Renal cortical epithelial cell (primary cell): ENCODE data around the gene SNRNP70. TPM values are rescaled to one million over a fixed set of nuclear protein-coding genes. Genes with fewer than 3 reads are reported as not detected.
A peak's percentile ranks its signal among the peaks of the same experiment; 100 is the strongest.
"Not testable (repeated sequence)": the region's sequence is repeated elsewhere in the genome, so short reads cannot be mapped to it uniquely, and the experiment has no call there.

Source experiments
- DNase-seq: peaks from one replicate; pipeline ENCODE4 v3.0.0-alpha.2; 2011; ENCODE audit warnings: low read depth
- total RNA-seq: library from RNA; depleted of rRNA; stranded (reverse); fragments of >200 nt; gene quantifications from 2 replicates; pipeline ENCODE4 v1.2.3, GENCODE V29; 2014

The SNRNP70 gene
- total RNA-seq, 1 donor from 2014 or later: 138 TPM

DNA sequence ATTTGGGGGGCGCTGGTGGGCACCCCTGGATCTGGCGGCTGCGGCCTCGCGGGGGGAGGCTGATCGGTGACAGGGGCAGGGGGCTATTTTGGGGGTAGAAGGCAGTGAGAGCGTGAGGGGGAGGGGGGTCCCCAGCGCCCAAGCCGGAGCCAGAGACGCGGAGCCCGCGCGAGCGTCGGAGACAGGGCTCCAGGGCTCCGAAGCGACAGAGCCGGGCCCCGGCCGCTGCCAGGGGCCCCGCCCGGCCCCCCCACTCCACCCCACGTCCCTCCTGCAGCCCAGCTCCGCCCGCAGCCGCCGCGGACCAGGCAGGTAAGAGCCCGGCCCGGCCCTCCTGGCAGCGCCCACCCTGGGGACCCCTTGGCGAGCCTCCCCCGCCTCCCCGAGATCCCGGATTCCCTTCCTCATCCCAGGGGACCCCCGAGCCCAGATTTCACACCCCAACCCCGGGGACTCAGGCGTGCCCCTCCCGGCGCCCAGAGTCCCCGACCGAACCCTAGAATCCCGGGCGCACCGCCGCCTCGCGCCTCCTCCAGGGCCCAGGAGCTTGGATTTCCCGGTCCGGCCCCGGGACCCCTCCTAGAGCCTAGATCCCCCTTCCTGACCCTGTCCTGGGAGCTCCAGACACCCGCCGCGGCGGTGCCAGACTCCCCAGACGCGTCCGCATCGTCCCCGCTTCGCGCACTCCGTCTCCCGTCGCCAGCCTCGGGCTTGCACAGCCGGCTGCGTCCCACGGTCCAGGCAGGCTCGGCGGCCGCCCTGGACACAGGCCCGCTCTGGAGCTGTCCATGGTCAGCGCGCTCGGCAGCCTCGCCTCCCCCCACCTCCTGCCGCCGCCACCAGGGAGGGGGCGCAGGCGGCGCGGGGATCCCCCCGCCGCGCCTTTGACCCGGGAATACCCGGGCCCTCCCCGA lies 34.4 kb downstream of the SNRNP70 start, which contains the start of gene PPFIA3:
Gene PPFIA3, plus strand, starts transcription at position 134 of the 914 bp plus-strand sequence. CDS start 8,330 bp downstream, outside the sequence.
- DNase-seq: no peak

DNA sequence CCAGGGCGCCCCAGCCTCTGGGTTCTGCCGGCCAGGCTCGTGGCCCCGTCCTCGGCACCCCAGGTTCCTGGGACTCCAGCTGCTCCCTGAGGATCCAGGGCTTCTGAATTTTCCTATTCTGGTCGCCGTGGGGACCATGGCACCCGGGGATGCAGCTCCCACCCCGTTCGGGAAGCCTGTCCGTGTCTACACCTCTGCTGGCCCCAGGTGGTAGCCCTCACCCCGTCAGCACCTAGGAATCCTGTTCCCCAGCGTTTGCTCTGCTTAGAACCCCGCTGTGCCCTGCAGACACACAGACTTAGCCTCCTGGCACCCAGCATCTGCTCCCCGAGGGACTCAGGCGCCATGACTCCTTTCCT lies 35.1 kb downstream of the SNRNP70 start:
- DNase-seq: no peak

DNA sequence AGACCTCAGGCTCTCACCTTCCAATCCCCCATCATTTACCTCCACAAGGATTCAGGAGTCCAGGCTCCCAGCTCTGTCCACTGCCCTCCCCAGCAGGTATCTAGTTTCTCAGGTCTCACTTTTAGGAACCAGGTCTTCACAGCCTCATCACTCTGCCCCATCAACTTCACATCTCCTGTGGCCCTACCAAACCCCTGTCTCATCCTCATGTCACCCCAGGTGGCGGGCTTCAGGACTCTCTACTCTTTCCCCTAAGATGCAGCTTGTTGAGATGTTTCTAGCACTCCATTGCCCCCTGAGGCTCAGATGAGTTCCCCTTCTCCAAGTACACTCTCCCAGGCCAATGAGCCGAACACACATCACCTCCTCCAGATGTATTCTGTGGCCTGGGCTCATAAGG lies 35.6 kb downstream of the SNRNP70 start:
- DNase-seq: no peak

DNA sequence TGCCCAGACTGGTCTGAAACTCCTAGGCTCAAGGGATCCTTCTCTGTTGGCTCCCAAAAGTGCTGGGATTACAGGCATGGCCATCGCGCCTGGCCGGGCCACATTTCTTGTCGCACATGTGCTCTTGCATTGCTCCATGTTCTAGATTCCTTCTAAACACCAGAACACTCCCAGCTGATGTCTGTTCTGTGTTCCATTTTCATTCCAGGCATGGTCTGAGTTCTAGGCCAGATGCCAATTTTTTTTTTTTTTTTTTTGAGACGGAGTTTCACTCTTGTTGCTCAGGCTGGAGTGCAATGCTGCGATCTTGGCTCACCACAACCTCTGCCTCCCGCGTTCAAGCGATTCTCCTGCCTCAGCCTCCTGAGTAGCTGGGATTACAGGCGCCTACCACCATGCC lies 36.6 kb downstream of the SNRNP70 start:
- DNase-seq: not testable (repeated sequence)

DNA sequence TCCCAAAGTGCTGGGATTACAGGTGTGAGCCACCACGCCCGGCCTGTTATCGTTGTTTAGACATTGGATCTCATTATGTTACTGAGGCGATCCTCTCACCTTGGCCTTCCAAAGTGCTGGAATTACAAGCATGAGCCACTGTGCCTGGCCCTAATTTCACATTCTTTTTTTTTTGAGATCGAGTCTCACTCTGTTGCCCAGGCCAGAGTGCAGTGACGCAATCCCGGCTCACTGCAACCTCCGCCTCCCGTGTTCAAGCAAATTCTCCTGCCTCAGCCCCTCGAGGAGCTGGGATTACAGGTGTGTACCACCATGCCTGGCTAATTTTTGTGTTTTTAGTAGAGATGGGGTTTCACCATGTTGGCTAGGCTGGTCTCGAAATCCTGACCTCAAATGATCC lies 38.0 kb downstream of the SNRNP70 start:
- DNase-seq: not testable (repeated sequence)

DNA sequence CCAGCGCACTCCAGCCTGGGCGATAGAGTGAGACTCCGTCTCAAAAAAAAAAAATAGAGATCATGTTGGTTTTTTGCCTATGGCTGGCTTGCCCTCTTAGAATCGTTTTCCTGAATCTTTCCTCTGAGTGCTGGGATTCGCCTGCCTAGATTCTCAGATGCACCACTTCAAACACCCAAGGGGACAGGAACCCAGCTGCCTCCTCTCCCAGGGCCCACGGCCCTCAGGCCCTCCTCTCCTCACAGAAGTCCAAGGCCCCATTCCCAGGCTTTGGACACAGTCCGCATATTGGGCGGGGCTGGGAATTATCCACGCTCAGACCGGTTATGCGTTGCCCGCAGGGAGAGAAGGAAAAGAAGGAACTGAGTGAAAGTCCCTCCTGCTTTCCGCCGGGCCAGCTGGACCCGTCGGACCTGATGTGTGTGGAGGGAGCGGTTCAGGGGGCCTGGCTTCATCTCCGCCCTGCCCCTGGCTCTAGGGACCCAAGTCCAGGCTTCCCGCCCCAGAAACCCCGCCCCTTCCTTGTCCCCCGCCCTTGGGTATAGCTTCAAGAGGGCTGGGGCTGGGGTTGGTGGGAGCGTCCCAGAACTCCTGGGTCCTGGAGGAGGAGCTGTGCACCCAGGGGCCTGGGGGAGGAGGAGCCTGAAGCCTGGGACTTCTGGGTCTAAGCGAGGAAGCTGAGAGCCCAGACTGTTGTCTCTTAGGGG lies 39.9 kb downstream of the SNRNP70 start:
- no peak for DNase-seq

DNA sequence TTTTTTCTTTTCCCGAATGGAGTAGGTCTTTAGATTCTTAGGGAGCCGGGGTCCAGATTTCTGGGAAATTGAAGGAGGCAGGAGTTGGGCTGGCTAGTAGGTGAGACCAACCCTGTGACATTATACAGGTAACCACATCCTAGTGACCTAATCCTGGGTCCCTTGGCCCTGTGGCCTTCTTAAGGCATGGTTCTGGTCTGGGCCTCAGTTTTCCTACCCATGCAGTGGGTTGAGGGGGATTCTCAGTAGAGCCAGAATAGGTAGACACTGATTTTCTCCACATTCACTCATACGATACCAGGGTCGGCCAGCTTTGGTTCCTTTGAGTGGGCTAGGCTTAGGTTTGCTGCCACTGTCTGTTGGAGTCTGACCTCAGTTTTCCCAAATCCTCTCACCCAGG lies 41.3 kb downstream of the SNRNP70 start:
- no peak for DNase-seq

DNA sequence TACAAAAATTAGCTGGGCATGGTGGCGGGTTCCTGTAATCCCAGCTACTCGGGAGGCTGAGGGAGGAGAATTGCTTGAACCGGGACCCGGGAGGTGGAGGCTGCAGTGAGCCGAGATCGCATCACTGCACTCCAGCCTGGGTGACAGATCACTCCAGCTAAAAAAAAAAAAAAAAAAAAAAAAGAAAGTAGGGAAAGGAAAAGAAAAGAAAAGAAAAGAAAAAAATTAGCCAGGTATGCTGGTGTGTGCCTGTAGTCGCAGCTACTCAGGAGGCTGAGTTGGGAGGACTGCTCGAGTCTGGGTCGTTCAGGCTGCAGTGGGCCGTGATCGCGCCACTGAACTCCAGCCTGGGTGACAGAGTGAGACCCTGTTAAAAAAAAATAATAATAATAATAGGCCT lies 42.0 kb downstream of the SNRNP70 start:
- DNase-seq: not testable (repeated sequence)

DNA sequence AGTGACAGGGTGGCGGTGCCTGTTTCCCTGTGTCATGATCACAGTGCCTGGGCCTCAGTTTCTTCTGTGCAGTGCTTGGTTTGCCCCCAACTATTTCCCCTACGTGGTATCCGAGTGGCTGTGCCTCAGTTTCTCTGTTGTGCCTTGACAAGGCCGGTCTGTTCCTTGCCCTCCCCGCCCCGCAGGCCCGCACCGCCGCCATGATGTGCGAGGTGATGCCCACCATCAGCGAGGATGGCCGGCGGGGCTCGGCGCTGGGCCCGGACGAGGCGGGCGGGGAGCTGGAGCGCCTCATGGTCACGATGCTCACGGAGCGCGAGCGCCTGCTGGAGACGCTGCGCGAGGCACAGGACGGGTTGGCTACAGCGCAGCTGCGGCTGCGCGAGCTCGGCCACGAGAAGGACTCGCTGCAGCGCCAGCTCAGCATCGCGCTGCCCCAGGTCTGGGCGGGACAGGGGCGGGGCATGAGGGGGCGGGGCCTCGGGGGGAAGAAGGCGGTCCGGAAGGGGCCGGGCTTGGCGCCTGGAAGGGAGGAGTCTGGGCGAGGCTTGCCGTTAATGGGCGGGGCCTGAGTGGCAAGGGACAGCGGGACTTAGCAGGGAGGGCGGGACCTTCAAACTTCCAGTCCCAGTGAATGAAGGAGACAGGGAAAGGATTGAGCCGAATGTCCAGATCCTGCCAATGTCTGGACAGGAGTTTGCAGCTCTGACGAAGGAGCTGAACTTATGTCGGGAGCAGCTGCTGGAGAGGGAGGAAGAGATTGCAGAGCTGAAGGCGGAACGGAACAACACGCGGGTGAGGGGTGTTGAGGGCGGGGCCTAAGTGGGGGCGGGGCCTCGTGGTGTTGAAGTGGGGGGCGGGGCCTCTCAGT lies 42.7 kb downstream of the SNRNP70 start:
- DNase-seq: peak; percentile 87

DNA sequence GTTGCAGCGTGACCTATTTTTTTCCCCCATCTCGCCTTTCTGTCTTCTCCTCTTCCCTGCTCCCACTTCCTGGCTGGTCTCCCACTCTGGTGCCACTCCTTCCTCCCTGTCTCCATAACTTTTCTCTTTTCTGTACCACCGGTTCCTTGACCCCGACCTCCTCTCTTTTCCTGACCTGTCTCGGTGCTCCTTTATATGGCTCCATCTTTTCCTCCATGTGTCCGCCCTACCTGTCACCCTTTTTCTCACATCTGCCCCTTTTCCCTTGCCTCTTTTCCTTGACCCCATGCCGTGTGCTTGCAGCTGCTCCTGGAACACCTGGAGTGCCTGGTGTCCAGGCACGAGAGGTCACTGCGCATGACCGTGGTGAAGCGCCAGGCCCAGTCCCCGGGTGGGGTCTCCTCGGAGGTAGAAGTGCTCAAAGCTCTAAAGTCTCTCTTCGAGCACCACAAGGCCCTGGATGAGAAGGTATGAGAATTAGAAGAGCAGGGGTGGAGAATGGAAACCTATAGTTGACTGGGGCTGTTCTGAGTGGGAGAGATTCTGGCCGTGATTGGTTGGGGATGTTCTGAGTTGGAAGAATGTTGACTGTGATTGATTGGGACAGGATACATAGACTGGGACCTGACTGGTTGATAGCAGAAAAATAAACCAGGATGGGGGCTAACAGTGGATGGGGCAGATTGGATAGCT lies 43.4 kb downstream of the SNRNP70 start:
- no peak for DNase-seq

DNA sequence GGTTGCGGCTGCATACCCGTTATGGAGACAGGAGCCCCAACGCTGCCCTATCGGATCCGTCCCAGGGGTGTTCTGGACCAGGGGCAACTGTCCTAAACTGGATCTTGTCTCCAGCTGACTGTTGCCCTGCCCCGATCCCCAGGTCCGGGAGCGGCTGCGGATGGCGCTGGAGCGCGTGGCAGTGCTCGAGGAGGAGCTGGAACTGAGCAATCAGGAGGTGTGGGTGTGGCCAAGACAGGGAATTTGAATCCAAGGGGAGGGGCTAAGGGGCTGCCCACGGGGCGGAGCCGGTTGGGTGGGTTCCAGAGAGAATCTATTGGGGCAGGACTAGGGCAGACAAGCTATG lies 44.0 kb downstream of the SNRNP70 start:
- no peak for DNase-seq

DNA sequence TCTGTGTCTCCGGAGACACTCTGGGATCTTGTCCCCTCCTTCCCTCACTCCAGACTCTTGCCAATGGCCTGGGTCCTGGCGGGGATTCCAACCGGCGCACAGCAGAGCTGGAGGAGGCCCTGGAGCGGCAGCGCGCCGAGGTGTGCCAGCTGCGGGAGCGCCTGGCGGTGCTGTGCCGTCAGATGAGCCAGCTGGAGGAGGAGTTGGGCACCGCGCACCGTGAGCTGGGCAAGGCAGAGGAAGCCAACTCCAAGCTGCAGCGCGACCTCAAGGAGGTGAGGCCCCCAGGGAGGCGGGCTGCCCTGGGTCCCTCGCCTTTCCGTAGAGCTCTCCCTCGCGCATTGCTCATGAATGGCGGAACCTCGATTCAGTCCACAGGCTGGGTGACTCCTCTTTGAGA lies 45.1 kb downstream of the SNRNP70 start:
- no peak for DNase-seq

DNA sequence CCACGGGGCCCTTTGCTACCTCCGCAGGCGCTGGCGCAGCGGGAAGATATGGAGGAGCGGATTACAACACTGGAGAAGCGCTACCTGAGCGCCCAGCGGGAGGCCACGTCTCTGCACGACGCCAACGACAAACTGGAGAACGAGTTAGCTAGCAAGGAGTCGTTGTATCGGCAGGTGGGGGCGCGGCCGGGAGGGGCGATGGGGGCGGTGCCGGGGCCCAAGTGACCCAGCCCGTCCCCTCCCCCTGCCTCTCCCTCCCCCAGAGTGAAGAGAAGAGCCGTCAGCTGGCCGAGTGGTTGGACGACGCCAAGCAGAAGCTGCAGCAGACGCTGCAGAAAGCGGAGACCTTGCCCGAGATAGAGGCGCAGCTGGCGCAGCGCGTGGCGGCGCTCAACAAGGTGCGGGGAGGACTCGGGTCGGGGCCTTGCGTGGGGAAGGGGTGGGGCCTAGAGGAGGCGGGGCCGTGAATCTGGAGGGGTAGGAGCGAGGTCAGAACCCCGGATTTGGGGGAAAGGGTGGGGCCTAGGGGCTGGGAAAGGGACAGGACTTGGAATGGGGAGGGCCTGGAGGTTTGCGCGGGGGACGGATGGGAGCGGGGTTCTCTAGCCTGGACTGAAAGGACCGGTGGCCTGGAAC lies 47.8 kb downstream of the SNRNP70 start:
- no peak for DNase-seq

DNA sequence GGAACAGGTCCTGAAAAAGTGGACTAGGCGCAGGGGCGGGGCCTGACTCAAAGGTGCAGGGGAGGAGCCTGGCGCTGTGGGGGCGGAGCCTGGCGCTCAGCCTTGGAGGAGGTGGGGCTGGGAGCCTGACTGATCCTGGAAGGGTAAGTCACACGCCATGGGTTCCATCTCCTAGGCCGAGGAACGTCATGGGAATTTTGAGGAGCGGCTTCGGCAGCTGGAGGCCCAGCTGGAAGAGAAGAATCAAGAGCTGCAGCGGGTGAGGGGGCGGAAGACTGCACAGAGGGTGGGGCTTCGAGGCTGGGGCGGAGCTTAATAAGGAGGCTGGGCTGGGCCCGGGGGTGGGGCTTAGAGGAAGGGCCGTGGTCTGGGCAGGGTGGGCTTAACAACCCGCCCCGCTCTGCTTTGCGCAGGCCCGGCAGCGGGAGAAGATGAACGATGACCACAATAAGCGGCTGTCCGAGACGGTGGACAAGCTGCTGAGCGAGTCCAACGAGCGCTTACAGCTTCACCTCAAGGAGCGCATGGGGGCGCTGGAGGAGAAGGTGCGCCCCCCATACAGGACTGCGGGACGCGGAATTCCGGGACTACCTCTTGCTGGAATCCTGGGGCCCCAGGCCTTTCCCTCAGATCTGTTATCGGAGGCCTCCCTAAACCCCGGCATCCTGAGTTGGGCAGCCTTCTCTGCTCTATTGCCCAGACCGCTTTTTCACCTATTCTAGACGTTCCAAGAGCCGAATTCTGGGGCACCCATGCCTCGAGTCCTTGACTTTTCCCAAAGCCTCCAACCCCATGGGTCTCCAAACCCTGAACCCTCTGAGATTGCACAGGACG lies 48.6 kb downstream of the SNRNP70 start:
- DNase-seq: peak; percentile 57

DNA sequence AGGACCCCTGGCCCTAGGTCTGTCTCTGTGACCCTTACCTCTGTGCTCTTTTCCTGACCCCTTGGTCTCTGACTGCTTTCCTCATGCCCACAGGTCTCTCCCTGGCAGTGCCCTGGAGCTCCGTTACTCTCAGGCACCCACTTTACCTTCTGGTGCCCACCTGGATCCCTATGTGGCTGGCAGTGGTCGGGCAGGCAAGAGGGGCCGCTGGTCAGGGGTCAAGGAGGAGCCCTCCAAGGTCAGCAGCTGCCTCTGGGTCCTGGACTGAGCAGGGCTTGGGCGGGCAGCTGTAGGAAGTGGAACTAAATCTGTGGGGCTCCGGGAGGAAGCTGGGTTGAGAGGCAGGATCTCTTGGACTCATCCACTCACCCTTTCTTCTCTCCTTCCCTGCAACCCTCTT lies 50.4 kb downstream of the SNRNP70 start:
- DNase-seq: no peak

DNA sequence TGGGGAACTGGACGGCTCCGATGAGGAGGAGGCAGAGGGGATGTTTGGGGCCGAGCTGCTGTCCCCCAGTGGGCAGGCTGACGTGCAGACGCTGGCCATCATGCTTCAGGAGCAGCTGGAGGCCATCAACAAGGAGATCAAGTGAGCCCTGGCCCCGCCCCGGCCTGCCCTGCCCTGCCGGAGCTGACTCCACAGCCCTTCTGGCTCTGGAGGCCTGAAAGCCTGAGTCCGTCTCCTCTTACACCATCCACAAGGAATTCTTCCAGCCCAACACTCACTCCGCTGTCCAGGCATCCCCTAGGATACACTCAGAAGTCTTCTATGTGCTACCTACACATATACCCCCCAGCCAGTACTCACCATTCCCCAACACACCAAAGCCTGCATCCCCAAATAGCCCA lies 51.5 kb downstream of the SNRNP70 start:
- DNase-seq: no peak

DNA sequence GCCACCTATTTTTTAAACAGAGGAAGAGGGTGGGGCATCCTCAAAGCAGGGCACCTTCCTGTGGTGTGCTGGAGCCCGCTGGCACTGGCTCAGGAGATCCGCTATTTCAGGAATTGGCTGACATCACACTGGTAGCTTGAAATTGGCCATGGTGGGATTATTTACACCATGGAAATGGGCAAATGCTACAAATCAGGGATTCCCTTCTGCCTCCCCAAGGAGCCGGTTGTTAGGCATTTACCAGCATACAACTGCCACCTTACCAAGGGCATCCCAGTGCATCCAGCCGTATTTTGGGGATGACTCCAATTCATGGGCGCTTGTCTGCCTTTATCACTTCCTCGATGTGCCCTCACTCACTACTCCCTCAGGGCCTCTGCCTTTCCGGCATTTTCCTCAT lies 55.7 kb downstream of the SNRNP70 start:
- no peak for DNase-seq

DNA sequence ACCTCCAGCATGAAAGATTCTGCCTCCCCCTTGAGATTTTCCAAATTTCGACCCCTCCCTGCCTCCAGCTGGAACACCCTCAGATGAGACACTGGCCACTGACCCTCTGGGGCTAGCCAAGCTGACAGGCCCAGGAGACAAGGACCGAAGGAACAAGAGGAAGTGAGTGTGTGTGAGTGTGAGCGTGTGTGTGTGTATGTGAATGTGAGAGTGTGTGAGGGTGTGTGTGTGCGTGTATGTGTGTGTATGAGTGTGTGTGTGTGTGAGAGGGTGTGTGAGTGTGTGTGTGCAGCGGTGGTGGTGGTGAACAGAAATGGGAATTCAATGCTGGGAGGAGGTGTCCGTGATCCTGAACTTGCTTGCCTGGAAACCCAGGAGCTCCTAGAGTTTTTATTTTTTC lies 56.1 kb downstream of the SNRNP70 start:
- no peak for DNase-seq

DNA sequence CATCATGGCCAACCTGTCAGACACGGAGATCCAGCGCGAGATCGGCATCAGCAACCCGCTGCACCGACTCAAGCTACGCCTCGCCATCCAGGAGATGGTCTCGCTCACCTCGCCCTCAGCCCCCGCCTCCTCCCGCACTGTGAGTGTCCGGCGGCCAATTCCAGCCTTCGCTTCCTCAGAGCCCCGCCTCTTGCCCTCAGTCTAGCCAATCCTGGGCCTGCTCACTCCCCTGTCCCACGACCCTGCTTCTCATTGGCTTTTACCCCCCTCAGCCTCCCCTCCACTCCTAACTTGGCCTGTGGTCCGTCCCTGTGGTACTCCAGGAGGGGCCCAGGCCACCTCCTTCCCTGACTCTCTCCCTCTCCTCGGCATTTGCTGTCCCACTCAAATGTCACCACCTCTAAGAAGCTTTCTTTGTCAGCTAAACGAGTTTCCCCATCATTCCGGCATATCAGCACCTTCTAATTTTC lies 57.6 kb downstream of the SNRNP70 start:
- peak; percentile 81 for DNase-seq
